ENCODE results near the gene FAM186B. TPM values are rescaled to one million over a fixed set of nuclear protein-coding genes. Genes with fewer than 3 reads are reported as not detected.

The FAM186B gene
- total RNA-seq, 1 donor from 2014 or later: 0.65 TPM

- TF ChIP-seq CTCF (IDR thresholded peaks at IDR 0.05): no peak
- peaks cover 16% of the 10 kb centered on the region for H3K4me1 ChIP-seq
- peaks cover 56% of the 10 kb centered on the region for H3K27me3 ChIP-seq (ENCODE audit: low read depth)
- H3K9me3 ChIP-seq: no peaks in the 10 kb centered on the region
- no peak for ATAC-seq
- peak overlapping the region; percentile 59 for H3K4me3 ChIP-seq
- no peaks in the 10 kb centered on the region for H3K36me3 ChIP-seq
- DNase-seq: no peak
- intact Hi-C loops (cut with DNase I): no loop called here
- no peak overlapping the region for H3K27ac ChIP-seq
These were observed 65.8 kb downstream of the FAM186B start for GRCh38 chr12:49539406-49540228.

- peak; percentile 83 to 86 for ATAC-seq
- peak within 1 kb of the TSS; percentile 59 for H3K4me3 ChIP-seq
These were observed 66.7 kb downstream of the FAM186B start, which contains the start of gene KCNH3 for GRCh38 chr12:49538510-49539403. Gene KCNH3, plus strand, starts transcription at chr12:49539030. Its CDS starts 387 bp downstream, at chr12:49539417.

GRCh38 chr12:49537752-49538509 lies 67.5 kb downstream of the FAM186B start:
- TF ChIP-seq CTCF (IDR thresholded peaks at IDR 0.05): no peak
- Histone ChIP-seq H3K27me3 (ENCODE audit: low read depth) (peaks cover 48% of the 10 kb centered on the region), H3K4me1 (peaks cover 16% of the 10 kb centered on the region), H3K27ac (no peak overlapping the region), H3K4me3 (peak overlapping the region; percentile 59), H3K9me3 (no peaks in the 10 kb centered on the region), H3K36me3 (no peaks in the 10 kb centered on the region)
- DNase-seq: no peak
- intact Hi-C loops (cut with DNase I): no loop called here
- ATAC-seq: peak; percentile 35 to 44

More at GRCh38 chr12:49538510-49539403, 66.7 kb downstream of the FAM186B start, which contains the start of gene KCNH3:
- no peaks in the 10 kb centered on the region for H3K9me3 ChIP-seq
- DNase-seq: peak; percentile 89
- peaks cover 56% of the 10 kb centered on the region for H3K27me3 ChIP-seq (ENCODE audit: low read depth)
- no peak within 1 kb of the TSS for H3K27ac ChIP-seq
- no peak for TF ChIP-seq CTCF (IDR thresholded peaks at IDR 0.05)
- no peaks in the 10 kb centered on the region for H3K36me3 ChIP-seq
- intact Hi-C loops (cut with DNase I): no loop called here
- peaks cover 16% of the 10 kb centered on the region for H3K4me1 ChIP-seq

Other genes starting within 250 kb of the FAM186B start
- gene SPATS2, start 238.2 kb downstream of the FAM186B start, total RNA-seq: 17.3 TPM
- gene KCNH3, start 66.6 kb downstream of the FAM186B start, total RNA-seq: 2.3 TPM
- 50.0 TPM for gene MCRS1, start 37.5 kb downstream of the FAM186B start, total RNA-seq
- gene PRPF40B, start 17.9 kb upstream of the FAM186B start, total RNA-seq: 19.3 TPM
- 36.1 TPM for gene FMNL3, start 101.8 kb upstream of the FAM186B start, total RNA-seq
- 671 TPM for gene TMBIM6, start 135.9 kb upstream of the FAM186B start, total RNA-seq
- gene NCKAP5L, start 222.8 kb upstream of the FAM186B start, total RNA-seq: 24.5 TPM
- gene BCDIN3D, start 237.5 kb upstream of the FAM186B start, total RNA-seq: 5.1 TPM

All from lower lobe of right lung (tissue), 2 donors.